NCI-H2171 (cell line): ENCODE measurements around the gene FTO.

Source experiments
- DNase-seq: peaks from one replicate; lab custom pipeline; 2025; lab: John Stamatoyannopoulos, UW

Gene FTO

DNA sequence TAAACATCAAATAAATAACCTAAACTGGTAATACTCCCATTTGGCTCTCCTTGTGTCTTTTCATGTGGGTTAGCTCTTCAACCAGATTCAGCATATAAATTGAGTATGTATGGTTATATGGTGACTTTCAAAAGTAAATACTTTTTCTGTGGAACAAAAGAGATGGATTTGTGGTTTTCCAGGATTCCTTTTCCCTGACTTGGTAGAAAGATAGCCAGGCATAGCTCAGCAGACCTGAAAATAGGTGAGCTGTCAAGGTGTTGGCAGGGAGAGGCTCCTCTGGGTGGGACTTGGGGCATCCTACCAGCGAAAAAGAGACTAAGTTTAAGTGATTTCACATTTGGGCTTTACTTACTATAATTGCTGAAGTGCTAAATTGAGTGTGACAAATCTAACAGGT is 80.3 kb downstream of the FTO start:
- no peak for DNase-seq

GRCh38 chr16:53785044-53785443 is 81.1 kb downstream of the FTO start:
- DNase-seq: peak; percentile 22

DNA sequence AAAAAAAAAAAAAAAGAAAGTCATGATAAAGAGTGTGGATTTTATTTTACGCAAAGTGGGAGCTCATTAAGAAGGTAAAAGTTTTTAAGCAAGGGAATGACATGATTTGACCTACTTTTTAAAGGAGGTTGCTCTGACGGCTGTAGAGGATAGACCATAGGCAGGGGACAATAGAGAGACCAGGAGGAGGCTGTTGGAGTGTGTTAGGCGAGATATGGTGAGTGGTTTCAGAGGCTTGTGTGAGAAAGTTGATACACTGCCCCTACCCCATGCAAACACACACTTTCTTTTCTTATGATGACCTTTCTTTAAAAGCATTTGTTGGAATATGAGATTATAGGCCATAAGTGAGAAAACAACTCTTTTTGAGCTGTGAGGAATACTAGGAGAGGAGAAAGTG is 82.0 kb downstream of the FTO start:
- DNase-seq: no peak

DNA sequence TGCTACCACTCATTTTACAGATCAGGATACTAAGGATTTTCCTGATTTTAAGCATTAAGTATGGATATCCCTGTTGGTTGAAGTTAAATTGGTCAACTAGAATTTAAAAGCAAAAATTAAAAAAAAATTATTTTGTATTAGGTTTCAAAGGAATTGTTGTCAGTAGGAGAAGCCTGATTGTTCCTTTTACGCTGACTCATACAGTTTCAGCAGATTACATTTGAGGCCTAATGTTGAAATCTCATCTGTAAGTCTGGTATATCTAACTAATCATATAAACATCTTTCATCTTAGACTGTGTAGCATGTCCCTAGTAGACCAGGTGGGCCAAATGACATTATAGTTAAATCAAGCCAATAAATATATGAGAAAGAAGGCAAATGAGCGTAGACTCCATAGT is 83.5 kb downstream of the FTO start:
- no peak for DNase-seq

DNA sequence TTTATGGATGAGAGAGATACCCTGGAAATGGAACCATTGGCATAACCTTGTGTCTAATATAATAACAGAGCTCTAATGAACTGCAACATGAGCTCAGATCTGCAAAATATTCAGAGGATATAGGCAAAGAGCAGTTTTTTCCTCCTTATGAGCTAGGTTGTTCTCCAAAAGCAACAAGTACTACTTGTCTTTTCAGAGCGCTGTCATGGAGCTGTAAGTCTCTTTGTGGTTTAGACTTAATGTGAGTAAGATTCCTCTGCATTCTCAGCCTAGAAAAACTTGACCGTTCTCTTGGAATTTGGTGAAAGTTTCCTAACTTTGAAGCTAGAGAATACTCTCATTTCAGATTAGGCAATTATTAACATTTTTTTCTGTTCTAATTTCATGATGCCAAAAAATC is 85.2 kb downstream of the FTO start:
- no peak for DNase-seq

GRCh38 chr16:53792161-53792951 is 88.4 kb downstream of the FTO start:
- DNase-seq: no peak

GRCh38 chr16:53803451-53803850 is 99.5 kb downstream of the FTO start:
- DNase-seq: no peak

DNA sequence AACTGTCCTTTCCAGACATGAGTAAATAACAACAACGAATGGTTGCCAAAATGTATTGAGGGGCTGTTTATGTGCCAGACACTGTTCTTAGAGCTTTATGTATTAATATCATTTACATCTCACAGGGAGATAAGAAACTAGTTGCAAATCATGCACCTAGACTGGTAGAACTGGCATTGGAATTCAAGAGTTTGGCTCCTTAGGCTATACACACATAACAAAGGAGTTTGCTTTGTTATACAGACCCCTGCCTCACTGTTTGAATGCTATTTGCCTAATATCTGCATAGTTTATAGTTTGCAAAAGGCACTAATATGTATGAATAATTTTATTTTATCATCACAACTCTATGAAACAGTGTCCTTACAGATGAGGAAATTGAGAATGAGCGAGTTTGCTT is 100.0 kb downstream of the FTO start:
- DNase-seq: no peak

DNA sequence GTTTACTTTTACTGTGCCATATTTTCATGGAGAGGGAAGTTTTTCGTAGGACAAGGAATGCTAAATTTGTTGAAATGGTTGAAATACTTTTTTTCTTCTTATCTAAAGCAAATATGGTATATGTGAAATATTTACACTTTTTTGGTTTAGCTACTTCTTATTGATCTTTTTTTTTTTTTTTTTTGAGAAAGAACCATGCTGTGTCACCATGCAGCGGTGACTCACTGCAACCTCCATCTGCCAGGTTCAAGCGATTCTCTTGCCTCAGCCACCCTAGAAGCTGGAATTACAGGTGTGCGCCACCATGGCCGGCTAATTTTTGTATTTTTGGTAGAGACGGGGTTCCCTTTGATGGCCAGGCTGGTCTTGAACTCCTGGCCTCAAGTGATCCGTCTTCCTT is 100.5 kb downstream of the FTO start:
- DNase-seq: no peak

DNA sequence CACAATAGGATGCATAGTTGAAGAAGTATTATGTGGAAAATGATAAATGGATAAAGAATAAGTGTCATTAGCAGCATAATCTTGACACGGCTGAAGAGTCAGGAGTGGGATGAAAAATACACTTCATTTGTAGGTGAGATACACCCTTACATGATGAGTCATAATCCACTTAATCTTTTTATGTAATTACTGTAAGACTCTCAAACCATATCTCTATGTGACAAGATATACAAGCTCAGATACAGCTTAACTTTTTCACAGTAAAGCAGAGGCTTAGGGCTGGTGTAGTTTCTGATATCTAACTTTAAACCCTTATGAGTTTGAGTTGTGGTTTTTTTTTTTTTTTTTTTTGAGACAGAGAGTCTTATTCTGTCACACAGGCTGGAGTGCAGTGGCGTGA is 101.2 kb downstream of the FTO start:
- DNase-seq: no peak

DNA sequence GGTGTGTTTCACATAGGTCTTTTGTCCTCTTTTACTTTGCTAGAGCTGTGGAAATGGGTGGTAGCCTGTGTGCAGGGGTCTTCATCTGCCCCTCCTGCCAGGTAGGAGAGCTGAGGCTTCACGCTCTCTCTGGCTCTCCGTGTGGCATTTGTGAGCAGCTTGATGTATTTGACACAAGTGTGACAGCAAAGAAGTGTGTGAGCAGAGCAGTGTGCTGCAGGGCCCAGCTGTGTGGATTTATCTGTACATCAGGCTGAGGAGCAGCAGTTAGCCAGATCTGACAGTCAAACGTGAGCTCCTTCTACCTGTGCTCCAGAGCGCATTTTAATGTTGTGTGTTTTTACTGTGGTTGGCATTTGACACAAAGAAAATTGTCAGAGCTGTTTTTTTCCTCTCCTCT is 101.8 kb downstream of the FTO start:
- DNase-seq: no peak

DNA sequence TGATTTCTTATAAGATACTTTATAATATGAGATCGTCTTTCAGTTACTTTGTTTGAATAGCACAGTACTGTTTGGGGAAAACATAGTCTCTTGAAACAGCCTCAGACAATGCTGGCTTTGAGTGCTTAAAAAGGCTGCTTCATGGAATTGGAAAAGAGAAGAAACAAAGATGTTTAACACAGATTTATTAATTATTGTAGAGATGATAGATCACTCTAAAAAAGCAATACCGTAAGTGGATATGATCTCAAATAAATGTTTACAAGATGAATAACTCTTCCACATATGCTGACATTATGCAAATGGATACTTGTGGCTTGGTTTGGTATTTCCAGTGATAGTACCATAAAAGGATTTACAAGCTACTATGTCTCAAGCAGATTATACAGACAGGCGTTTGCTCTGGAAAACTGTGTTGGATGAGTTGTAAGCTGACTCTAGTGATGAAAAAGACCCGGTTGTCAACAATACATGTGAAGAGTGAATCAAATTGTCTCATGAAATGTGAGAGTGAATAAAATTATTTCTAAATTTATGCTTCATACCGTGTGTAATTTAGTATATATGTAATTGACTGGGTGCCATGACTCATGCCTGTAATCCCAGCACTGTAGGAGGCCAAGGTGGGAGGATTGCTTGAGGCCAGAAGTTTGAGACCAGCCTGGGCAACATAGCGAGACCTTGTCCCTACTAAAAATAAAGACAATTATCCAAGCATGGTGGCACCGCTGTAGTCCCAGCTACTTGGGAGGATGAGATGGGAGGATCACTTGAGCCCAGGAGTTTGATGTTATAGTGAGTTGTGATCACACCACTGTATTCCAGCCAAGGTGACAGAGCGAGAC is 105.4 kb downstream of the FTO start:
- no peak for DNase-seq

DNA sequence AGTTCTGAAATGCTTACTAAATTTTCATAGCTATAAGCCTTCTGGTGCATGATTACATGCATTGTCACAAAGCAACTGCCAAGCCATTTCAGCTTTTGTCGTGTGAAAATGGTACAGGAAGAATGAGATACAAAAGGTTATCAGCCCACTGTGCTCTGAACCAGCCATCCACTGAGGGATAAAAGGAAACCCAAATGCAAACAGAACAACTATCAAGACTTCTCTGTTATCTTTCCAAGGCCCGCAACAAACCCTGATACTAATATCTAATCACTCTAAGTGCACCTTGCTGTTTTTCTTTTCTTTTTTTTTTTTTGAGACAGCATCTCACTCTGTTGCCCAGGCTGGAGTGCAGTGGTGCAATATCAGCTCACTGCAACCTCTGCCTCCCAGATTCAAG is 109.0 kb downstream of the FTO start:
- no peak for DNase-seq

GRCh38 chr16:53814801-53815200 is 110.8 kb downstream of the FTO start:
- DNase-seq: no peak

GRCh38 chr16:53816211-53816836 is 112.4 kb downstream of the FTO start:
- DNase-seq: no peak

- no peak for DNase-seq
Measured at GRCh38 chr16:53817117-53817755, 113.3 kb downstream of the FTO start.

- no peak for DNase-seq
Measured at GRCh38 chr16:53817812-53818550, 114.0 kb downstream of the FTO start.

- no peak for DNase-seq
Measured at GRCh38 chr16:53821487-53821886, 117.5 kb downstream of the FTO start.

DNA sequence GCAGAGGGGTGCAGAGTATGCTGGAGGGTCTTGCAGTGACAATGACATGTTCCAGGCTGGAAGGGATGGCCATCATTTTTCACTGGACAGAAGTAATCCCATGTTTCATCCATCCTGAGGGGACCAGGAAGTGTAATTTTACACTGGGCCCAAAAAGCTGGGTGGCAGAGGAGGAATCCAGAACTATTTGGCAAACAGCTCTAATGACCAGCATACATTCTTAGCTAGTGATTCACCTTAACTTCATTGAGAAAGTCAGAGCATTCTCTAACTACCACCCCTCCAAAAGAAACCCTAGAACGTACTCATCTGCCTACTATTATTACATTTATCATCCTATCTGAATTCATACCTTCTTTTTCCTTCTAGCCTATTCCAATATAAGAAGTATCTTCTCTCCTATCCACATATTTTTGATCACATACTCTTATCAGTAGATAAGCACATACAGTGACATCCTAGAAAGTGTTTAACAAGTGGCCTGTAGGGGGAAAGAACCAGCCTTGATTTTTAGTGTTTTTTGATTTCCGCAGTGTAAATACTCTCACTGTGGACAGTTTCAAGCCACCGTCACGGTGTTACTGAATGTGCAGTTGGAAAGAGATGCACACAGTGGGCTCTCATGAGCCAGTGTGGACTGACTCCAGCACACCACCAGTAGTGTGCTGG is 118.1 kb downstream of the FTO start:
- DNase-seq: no peak

DNA sequence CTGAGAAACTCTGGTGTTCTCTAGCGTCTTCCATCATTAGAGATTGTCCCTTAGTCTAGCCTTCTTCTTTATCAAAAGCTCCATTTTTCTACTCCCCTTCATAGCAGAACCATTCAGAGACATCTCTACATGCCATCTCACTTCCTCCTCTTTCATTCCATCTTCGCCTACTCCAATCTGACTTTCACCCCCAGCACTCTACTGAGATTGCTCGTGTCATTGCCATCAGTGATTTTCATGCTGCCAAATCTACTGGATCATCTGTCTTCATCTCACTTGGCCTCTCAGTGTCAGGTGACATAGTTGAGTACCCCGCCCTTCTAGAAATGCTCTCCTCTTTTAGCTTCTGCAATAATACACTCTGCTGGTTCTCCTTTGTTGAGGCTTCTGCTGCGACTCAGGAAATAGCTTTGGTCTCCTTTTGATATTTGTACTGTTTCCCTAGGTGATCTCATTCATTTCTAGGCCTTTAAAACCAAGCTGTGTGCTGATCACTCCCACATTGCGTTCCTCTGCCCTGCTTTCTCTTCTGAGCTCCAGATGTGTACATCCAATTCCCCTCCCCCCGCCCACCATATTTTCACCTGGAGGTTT is 119.1 kb downstream of the FTO start:
- no peak for DNase-seq

DNA sequence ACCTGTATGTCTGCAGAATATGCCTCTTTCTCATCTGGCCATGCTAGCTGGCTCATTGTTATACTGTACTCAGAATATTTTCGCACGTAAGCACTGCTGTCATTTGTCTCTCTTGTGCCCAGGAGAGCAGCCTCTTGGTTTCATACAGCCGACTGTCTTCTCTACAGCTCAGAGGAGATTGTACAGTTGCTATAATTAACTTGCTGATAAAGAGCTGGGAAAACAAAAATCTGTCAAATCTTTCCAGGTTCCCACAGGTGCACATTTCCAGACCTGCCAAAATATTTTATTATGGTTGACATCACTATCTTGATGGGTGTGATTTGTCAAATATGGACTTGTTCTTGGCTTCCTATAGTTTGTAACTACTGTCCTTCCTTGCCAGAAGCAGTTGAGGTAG is 122.7 kb downstream of the FTO start:
- DNase-seq: no peak
